Measurements from ENCODE around the gene GRWD1. TPM values are rescaled to one million over a fixed set of nuclear protein-coding genes. Genes with fewer than 3 reads are reported as not detected.

The GRWD1 gene
- total and polyA plus RNA-seq, 2 of the 13 experiments (the other 11 are each of a cell fraction or from before 2014, with no cell fraction given): 10.8 to 46.6 TPM

GRCh38 chr19:48445606-48446481, at the start of gene GRWD1 (continued):
- TF ChIP-seq AGO1 (IDR thresholded peaks at IDR 0.05; ENCODE audit: low read depth, low read length, poor library complexity, severe bottlenecking) (no peak), SP1 (IDR thresholded peaks at IDR 0.05) (no peak), SP1 (CRISPR knock-in tag; IDR thresholded peaks at IDR 0.05) (peak; percentile 54; the same call in 1 of the 2 replicates), HBP1 (CRISPR knock-in tag; IDR thresholded peaks at IDR 0.05; ENCODE audit: low read depth) (0 out of 2 replicates have a peak, but pooled peaks have one; percentile 54), RNF219 (CRISPR knock-in tag; IDR thresholded peaks at IDR 0.05) (0 out of 2 replicates have a peak, but pooled peaks have one; percentile 32), SP5 (CRISPR knock-in tag; IDR thresholded peaks at IDR 0.05; ENCODE audit: borderline replicate concordance, low read depth) (no peak; the same call in 1 of the 2 replicates), SIN3B (IDR thresholded peaks at IDR 0.05; ENCODE audit: low read length) (peak; percentile 87), GRHL1 (CRISPR knock-in tag; conservative IDR thresholded peaks at IDR 0.05) (no peak), CEBPG (CRISPR knock-in tag; IDR thresholded peaks at IDR 0.05) (0 out of 2 replicates have a peak, but pooled peaks have one; percentile 13), ZMYM2 (CRISPR knock-in tag; IDR thresholded peaks at IDR 0.05) (no peak), HMGXB4 (CRISPR knock-in tag; IDR thresholded peaks at IDR 0.05; ENCODE audit: borderline replicate concordance in 1 of 2, low read depth in 1 of 2) (peak; percentile 44 to 81; a peak in 3 of 4 replicates), SRSF4 (IDR thresholded peaks at IDR 0.05; ENCODE audit: low read depth, low read length, poor library complexity, severe bottlenecking) (no peak), ZNF235 (CRISPR knock-in tag; IDR thresholded peaks at IDR 0.05; ENCODE audit: borderline replicate concordance) (no peak), CREB3 (CRISPR knock-in tag; IDR thresholded peaks at IDR 0.05) (no peak), ZBTB10 (CRISPR knock-in tag; IDR thresholded peaks at IDR 0.05; ENCODE audit: borderline replicate concordance) (no peak), GATA4 (IDR thresholded peaks at IDR 0.05; ENCODE audit: borderline replicate concordance, low read depth) (no peak)

Measured in HepG2 (cell line).